Measurements from ENCODE around the gene LIPC. TPM values are rescaled to one million over a fixed set of nuclear protein-coding genes. Genes with fewer than 3 reads are reported as not detected.

The LIPC gene
- total and polyA plus RNA-seq, 2 of the 4 experiments (the other 2 are of a cell fraction) = 0.07 TPM; not detected in 1

GRCh38 chr15:58475573-58476524 is 44.1 kb downstream of the LIPC start:
- peak; percentile 36 for DNase-seq
- Histone ChIP-seq H3K36me3 (ENCODE audit: control insufficient read depth, insufficient read depth, low read length) (no peaks in the 10 kb centered on the region), H2AK9ac (replicated peaks; ENCODE audit: low read depth, low read length, poor library complexity) (peak overlapping the region; percentile 31), H3K4me2 (ENCODE audit: low read depth, low read length) (no peak overlapping the region), H4K20me1 (ENCODE audit: insufficient read depth, low read length) (no peaks in the 10 kb centered on the region), H2BK20ac (ENCODE audit: low read depth, low read length) (peak overlapping the region; percentile 58), H4K5ac (ENCODE audit: low read depth, low read length) (peak overlapping the region; percentile 35), H3K9me3 (ENCODE audit: control insufficient read depth, insufficient read depth, low read length) (no peaks in the 10 kb centered on the region), H3K4ac (ENCODE audit: low read depth, low read length) (peak overlapping the region; percentile 76), H2AK5ac (ENCODE audit: low read depth, low read length) (peak overlapping the region; percentile 97), H3K9me1 (ENCODE audit: insufficient read depth, low read length) (peaks cover 18% of the 10 kb centered on the region), H2BK120ac (ENCODE audit: low read depth, low read length) (peak overlapping the region; percentile 99), H3K27me3 (ENCODE audit: control insufficient read depth, insufficient read depth, low read length) (no peaks in the 10 kb centered on the region), H3K56ac (ENCODE audit: extremely low read depth, insufficient read depth, low read length) (no peak overlapping the region), H3K18ac (ENCODE audit: low read depth, low read length) (peak overlapping the region; percentile 43; the same call in 1 of the 2 replicates), H3K27ac (ENCODE audit: insufficient read depth, low read length) (no peak overlapping the region), H3K4me3 (ENCODE audit: insufficient read depth, low read depth, low read length) (no peak overlapping the region), H3K23ac (ENCODE audit: low read depth, low read length) (peak overlapping the region; percentile 63; the same call in 1 of the 2 replicates), H4K91ac (ENCODE audit: insufficient read depth, low read depth, low read length) (peak overlapping the region; percentile 82), H3K14ac (replicated peaks; ENCODE audit: low read depth, low read length) (peak overlapping the region; percentile 69), H2AFZ (replicated peaks; ENCODE audit: low read length, poor library complexity) (no peak overlapping the region), H2BK15ac (ENCODE audit: low read depth, low read length) (peak overlapping the region; percentile 98; the same call in 2 of the 3 replicates), H3K4me1 (ENCODE audit: control insufficient read depth, insufficient read depth, low read length) (peaks cover 19% of the 10 kb centered on the region), H2BK5ac (ENCODE audit: low read depth, low read length, poor library complexity, severe bottlenecking) (peak overlapping the region; percentile 17), H3K9ac (ENCODE audit: low read depth, low read length) (no peak overlapping the region), H3K79me1 (ENCODE audit: low read depth in 1 of 2, low read length in 2 of 2) (0 out of 4 replicates have a peak, but pooled peaks cover 0 to 11% of the 10 kb centered on the region in 2 experiments), H4K8ac (ENCODE audit: low read depth in 2 of 2, low read length in 2 of 2) (peak overlapping the region in 1 of 2 experiments; percentile 44; a peak in 2 of 4 replicates)
- in situ Hi-C loops (cut with MboI; ENCODE audit: low sequenced_read_pairs) = no loop called here
- TF ChIP-seq FOS (IDR thresholded peaks at IDR 0.05; ENCODE audit: low read depth, low read length) = no peak
- no peak for TF ChIP-seq RCOR1 (IDR thresholded peaks at IDR 0.05; ENCODE audit: insufficient replicate concordance, low read length)
- no peak for TF ChIP-seq POLR2A (IDR thresholded peaks at IDR 0.05; ENCODE audit: low read depth, low read length)
- no peak for TF ChIP-seq USF2 (IDR thresholded peaks at IDR 0.05; ENCODE audit: low read depth, low read length)
- no peak for TF ChIP-seq MAFK (IDR thresholded peaks at IDR 0.05; ENCODE audit: low read depth, low read length)
- peak; percentile 68 for TF ChIP-seq CEBPB (IDR thresholded peaks at IDR 0.05; ENCODE audit: low read depth, low read length)
- no peak for TF ChIP-seq MXI1 (IDR thresholded peaks at IDR 0.05; ENCODE audit: borderline replicate concordance, low read depth, low read length)
- TF ChIP-seq SMC3 (IDR thresholded peaks at IDR 0.05; ENCODE audit: low read depth, low read length) = no peak
- no TSS peak for BruUV-seq (replicated peaks)
- intact Hi-C loops (cut with micrococcal nuclease) = loop anchor here (10.0 kb wide), 1 partner anchor 201 kb away; no protein-coding TSS in a partner anchor
- 100% methylated on average over 1 of the region's 7 CpGs; no CpG with 5 or more reads in 1 of the 2 experiments for WGBS, 2 experiments (ENCODE audit: extremely low coverage in 2 of 2, insufficient read length in 1 of 2)
- dilution Hi-C loops (cut with HindIII; ENCODE audit: low sequenced_read_pairs, unreplicated experiment) = no loop called here
- ATAC-seq (ENCODE audit: low read depth) = no peak
- ChIA-PET POLR2A (ENCODE audit: unreplicated experiment) (no interaction called here), CTCF (interaction anchor here (0.6 kb wide), 1 partner anchor 27 kb away, joined by 7 read pairs; no protein-coding TSS in a partner anchor)

Data from IMR-90 (cell line).